Islet precursor cell (in vitro differentiated cells): ENCODE data around the gene MRPS27.
A peak's percentile ranks its signal among the peaks of the same experiment; 100 is the strongest.

ENCODE experiments used
- DNase-seq: peaks from one replicate; pipeline ENCODE4 v3.0.0-alpha.2; 2018

MRPS27 gene

DNA sequence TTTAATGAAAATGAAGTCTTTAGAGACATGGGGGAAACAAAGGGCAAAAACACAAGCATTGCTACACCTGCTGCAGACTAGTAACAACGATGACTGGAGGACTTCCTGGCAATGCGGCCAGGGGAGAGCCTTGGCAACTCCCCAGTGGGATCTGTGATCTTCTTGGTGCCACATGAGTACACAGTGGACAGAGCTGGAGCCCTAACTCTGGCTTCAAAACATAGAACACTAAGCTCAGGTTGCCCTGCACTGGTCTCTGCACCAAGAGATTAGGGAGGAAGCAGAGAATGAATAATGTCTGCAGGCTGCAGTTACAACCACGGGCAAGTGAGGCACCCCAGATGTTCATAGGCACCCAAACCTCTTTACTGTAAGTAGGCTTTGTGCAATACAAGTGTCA lies 91.1 kb downstream of the MRPS27 start:
- DNase-seq, result no peak

- no peak for DNase-seq
These were observed 93.1 kb downstream of the MRPS27 start for GRCh38 chr5:72226950-72227349.

- no peak for DNase-seq
These were observed 94.3 kb downstream of the MRPS27 start for GRCh38 chr5:72225741-72226140.

DNA sequence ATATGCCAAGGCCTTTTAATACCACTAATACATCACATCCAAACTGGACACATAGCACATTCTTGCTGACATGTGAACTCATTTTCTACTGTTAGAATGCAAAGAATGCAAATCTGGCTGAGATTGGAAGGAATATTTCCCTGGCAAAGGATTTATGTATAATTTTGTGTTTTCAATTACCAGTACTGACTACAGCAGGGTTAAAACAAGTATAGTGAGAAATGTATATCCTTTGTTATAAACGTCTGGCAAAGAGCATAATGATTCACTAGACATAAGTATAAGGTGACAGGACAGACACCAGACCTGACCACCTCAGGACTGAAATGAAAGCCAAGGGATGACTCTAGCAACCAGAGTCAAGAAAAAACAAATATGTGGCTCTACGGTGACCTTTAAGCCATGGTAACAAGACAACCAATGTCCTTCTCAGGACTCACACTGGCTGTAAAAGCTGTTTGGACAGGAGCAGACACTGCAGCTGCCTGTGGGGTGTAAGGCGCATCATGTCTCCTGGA lies 95.0 kb downstream of the MRPS27 start:
- DNase-seq, result no peak

DNA sequence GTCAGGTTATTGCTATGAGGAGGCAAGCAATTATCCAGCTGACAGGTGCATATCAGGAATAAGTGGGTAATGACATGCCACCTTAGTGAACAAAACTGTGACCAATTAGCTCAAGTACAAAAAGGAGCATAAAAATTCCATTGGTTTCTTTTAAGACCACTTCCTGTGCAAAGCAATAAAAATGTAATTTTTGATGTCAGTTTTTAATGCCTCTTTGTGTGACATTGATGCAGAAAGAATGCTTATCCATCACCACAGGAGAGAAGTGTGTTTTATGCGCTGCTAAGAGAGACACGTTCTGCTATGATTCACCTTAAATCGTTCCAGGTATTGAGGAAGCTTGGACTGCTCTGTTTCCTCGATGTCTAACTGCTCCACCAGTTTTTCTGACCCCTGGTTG lies 96.7 kb downstream of the MRPS27 start:
- no peak for DNase-seq

DNA sequence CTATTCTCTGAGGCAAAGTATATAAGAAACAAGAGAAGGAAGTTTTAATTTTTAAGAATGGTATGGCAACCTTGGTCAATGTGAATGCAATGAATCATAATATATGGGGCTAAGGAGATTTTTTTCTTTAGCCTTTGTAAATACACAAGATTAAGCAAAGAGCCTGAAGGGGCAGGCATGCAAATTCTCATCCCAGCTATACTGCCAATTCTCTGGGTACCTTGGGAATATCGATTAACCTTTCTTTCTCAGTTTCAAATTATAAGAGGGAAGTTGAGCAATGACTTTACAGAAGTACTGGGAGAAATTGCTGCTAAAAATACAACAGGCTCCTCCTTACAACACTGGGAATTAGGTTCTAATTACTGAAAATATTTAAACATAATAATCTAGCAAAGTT lies 97.5 kb downstream of the MRPS27 start:
- no peak for DNase-seq

DNA sequence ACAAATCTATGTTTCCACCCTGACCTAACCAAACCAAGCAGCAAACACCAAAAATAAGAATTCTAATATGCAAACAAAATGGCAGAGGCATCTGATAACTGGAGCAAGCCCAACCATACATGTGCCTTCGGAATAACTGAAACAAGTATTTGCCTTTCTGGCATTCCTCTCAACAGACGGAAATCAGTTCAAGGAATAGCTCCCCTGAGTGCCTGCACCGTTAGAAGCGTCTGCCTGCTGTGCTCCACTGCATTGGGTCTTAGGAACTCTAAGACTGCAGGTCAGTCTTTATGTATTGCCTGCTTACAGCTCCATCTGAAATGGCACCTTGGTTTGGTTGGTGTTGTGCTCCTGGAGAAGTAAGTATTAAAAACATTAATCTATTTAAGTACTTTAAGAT lies 98.5 kb downstream of the MRPS27 start:
- no peak for DNase-seq

DNA sequence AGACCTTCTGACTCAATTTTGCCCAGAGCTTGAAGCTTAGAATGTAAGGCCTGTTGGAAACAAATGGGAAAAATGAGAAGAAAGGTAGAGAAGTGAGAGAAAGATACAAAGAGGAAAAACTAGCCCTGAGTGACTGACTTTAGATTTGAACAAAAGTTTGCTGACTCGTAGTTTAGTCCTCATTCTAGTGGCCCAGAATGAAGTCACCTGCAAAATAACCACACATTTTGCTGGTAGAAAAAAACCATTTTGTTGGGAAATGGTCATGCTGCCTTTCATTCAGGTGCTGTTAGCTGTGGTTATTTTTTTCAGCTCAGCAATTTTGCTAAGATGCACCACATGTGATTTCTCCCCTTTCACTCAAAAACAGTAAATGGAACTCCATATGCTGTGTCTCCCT lies 98.9 kb downstream of the MRPS27 start:
- no peak for DNase-seq

GRCh38 chr5:72216756-72217155 lies 103.3 kb downstream of the MRPS27 start:
- no peak for DNase-seq

DNA sequence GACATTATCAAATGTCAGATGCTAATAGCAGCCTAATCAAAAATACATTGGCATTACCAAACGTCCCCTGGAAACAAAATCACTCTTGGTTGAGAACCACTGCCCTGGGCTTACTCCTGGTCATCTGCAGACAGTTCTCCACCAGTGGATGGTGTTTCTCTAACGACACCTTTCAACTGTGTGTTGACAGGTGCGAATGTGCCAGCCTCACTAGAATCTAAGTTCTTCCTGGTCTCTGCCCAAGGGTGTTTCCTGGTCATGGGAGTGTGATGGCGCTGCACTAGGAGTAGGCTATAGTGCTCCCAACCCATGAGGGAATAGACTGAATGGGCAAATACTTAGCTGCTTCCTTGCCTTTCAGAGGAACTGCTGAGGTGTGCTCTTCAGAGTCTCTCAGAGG lies 105.9 kb downstream of the MRPS27 start:
- no peak for DNase-seq

DNA sequence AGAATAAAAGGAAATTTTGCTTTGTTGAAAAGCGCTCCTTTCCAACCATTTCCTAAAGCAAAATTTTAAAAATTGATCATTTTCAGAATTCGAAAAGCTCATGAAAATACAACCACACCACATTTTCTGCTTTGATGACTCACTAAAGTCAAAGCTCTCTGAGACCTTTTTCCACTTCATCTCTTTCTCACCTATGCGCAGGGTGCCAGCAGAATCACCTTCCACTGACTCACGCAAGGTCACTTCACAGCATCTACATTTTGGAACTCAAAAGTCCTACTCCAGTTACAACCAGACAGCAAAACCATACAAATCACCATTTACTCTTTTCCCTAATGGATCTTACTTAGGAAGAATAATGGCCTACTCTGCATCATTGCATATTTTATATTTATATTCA lies 106.6 kb downstream of the MRPS27 start:
- no peak for DNase-seq

DNA sequence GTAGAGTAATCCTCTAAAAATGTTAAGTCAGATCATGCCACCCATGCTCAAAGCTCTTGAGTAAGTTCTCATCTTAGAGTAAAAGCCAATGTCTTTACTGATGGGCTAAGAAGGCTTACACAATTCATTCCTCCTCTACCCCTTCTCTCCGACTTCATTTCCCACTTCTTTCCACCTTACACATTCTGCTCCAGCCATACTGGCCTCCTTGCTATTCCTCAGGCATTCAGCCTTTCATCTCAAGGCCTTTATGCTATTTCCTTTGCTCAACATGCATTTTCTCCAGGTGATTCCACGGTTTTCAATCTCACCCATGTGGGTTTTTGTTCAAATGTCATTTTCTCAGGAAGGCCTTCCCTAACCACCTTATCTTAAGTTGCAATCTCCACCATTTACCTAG lies 107.9 kb downstream of the MRPS27 start:
- DNase-seq, result no peak

- DNase-seq, result no peak
These were observed 109.0 kb downstream of the MRPS27 start for GRCh38 chr5:72210888-72211678.

DNA sequence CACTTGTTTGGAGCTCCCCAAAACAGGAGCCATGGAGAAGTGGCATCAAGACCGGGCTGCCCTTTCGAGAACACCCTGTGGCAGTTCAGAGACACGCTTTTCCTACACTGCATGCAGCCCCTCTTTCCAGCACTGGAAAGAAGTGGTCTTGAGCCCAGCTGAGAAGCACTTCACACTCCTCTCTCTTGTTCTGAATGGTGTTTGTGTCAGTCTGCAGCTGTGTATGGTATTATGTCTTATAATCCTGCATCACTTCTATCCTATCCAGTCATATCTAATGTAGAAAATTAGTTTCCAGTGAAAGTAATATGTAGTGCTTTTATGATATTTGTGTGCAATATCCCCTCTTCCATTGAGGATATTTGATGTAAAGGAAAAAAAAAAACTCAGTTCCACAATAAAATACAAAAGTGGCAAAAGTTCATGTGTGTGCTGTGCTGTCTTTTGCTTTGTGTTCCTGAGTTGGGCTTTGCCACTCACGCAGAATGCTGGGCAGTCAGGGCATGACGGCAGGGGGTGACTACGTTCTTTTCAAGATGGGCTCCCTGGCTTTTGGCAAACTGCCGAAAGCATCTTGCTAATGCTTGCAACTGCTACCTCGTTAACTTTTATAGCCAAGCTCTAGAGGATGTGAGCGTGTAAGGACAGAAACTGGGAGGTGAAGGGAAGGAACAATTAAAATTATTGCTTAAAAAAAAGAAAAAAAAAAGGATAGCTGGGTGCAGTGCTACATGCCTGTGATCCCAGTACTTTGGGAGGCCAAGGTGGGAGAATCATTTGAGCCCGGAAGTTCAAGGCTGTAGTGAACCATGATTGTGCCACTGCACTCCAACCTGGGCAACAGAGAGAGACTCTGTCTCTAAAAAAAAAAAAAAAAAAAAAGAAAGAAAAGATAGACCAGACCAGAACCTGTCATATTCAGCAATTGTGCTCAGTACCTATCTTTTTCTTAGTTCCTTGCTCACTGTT lies 110.6 kb downstream of the MRPS27 start:
- no peak for DNase-seq

GRCh38 chr5:72208324-72208926 lies 111.6 kb downstream of the MRPS27 start:
- no peak for DNase-seq

DNA sequence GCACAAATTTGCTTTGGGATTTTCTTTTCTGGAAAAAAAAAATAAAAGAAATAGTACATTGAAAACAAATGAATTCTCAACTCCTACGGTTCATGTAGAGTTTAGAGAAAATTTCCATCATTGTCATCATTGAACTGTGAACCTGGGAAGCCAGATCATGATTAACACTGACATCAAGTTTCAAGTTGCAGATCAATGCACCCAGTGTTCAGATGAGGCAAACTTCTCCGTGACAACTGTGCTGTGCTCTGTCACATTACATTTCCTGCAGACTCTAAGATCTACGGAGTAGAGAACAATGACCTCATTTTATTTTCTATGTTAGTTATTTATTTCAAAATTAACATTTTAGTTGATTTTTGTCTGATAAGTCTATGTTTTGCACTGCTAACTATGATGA lies 113.0 kb downstream of the MRPS27 start:
- DNase-seq, result no peak

DNA sequence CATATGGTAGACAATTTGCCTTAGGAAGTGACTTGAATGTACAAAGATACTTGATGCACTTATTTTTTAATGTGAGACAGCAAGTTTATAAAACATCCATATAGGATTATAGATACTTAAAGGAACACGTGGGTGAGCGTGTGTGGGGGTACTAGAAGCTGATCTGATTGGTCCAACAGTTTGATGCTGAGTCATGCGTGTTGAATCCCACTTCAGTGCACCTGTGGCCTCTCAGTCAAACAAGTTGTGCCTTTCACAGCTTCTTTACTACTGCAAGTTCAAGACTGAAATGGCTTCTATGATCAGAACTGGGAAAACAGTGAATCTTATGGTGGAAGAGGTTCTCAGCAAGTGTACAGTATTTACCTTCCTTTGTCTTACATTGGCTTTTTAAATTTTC lies 113.9 kb downstream of the MRPS27 start:
- DNase-seq, result no peak

DNA sequence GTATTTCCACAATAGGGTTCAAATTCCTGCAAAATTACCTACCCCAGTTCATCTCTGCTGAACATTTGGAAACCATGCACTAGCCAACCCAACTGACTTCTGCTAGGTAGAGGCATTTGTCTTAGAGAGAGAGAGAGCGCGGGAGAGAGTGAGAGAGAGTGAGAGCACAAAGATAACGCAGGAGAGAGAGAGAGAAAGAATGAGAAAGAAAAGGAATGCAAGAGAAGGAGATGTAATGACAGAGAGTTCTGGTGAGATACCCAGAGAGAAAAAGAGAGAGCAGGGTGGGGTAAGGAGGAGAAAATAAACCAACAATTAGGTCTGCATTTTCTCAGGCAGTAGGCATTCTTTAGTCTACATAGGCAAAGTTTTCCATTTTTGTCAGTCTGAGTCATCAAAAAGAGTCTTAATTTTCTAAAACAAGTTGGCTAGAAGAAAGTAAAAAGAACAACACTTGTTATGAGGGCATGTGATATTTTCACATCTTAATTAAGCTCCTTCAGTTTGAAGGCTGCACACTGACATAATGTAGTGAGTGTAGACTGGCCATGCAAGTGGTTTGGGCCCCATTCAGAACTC lies 114.5 kb downstream of the MRPS27 start:
- no peak for DNase-seq

DNA sequence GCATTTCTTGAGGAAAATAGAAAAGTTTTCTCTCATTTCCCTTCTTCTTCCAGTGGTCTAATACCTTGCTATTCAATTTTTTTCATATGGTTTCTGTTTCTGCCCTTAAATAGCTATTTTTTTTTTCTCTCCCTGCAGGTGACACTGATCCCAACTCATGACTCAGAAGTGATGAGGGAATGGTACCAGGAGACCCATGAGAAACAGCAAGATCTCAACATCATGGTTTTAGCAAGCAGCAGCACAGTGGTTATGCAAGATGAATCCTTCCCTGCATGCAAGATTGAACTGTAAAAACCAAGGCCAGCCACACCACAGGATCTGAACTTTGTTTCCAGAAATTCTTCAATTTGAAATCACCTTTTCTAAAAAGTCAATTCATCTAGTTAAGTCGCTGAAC lies 115.1 kb downstream of the MRPS27 start:
- DNase-seq, result no peak

GRCh38 chr5:72203251-72203845 lies 116.7 kb downstream of the MRPS27 start:
- DNase-seq, result peak; percentile 68

DNA sequence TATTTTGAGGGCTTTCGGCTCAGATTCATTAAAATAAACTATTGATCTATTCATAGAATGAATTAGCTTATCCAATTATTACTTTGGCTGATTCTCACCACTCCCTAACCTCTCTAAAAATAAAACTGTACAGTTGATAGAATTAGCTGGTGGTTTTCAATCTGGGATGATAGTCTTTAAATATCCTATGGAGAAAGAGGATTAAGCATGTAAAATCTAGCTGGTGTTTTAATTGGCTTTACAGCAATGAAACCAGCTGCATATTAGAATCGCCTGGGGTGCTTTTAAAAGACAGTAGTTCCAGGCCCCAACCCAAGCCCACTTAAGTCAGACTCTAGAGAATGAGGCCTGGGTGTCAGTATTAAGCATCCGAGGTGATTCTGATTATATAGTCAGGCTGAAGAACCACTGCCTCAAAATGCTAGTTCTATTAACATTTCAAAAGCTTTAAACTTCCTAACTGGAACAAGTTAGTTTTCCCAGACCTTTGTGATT lies 117.7 kb downstream of the MRPS27 start:
- DNase-seq, result no peak

DNA sequence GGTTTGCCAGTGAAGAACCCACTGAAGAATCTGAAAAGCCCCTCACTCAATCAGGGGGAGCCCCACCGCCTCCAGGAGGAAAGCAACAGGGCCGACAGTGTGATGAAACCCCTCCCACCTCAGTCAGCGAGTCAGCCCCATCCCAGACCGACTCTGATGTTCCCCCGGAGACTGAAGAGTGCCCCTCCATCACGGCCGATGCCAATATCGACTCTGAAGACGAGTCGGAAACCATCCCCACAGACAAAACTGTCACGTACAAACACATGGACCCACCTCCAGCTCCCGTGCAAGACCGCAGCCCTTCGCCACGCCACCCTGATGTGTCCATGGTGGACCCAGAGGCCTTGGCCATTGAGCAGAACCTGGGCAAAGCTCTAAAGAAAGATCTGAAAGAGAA lies 120.4 kb downstream of the MRPS27 start:
- no peak for DNase-seq
